B cell (primary cell): ENCODE measurements around the gene ASGR2. TPM values are rescaled to one million over a fixed set of nuclear protein-coding genes. Genes with fewer than 3 reads are reported as not detected.

Source experiments
- ATAC-seq: fragments of 200-7000 bp; cut with Tn5 transposase; one replicate; pipeline ENCODE4 v1.10.0; 2021; ENCODE audit warnings: low read depth, mild to moderate bottlenecking, moderate number of reproducible peaks, moderate library complexity
- CTCF ChIA-PET: fragments of 350-600 bp; sonication (Branson Sonifier 250); formaldehyde crosslinking; loops from one replicate; lab custom pipeline; 2021; ENCODE audit warnings: antibody characterized with exemption, inconsistent platforms; lab: Charles Lee
- POLR2A ChIA-PET: fragments of 350-600 bp; sonication (Branson Sonifier 250); formaldehyde crosslinking; loops from one replicate; lab custom pipeline; 2021; ENCODE audit warnings: antibody characterized with exemption; lab: Charles Lee
- DNase-seq: peaks from one replicate; pipeline ENCODE4 v3.0.0; 2013
- H2AFZ ChIP-seq: 2 replicates; pipeline ENCODE4 v1.6.1; 2012; ENCODE audit warnings: mild to moderate bottlenecking, low read depth, low read length; ENCODE audit not compliant: insufficient read depth, poor library complexity, severe bottlenecking
- H3K27ac ChIP-seq, 2 donors: 1 replicate in 1 of 2; 2 replicates in 1 of 2; pipeline ENCODE4 v1.5.1; 2012 to 2013; ENCODE audit warnings: low read length in 2 of 2, mild to moderate bottlenecking in 2 of 2, moderate library complexity in 1 of 2
- H3K27me3 ChIP-seq, 4 experiments: fragments of 200-600 bp in 1 of 4; sonication (generic) in 1 of 4; replicated peaks in 1 of 4; 1 replicate in 2 of 4; 2 replicates in 2 of 4; pipeline versions ENCODE4 v1.6.1 to v1.7.0; 2013 to 2016; ENCODE audit warnings: low read length in 3 of 4, mild to moderate bottlenecking in 2 of 4, mixed read lengths in 1 of 4, moderate library complexity in 1 of 4; ENCODE audit not compliant: insufficient read depth in 4 of 4, control insufficient read depth in 3 of 4; ENCODE audit errors: control extremely low read depth in 1 of 4
- H3K36me3 ChIP-seq, 2 experiments: replicated peaks in 1 of 2; 1 replicate in 1 of 2; 2 replicates in 1 of 2; pipeline versions ENCODE4 v1.6.1 to v1.7.1; 2013; ENCODE audit warnings: low read length in 1 of 2; ENCODE audit not compliant: insufficient read depth in 2 of 2, control insufficient read depth in 1 of 2; ENCODE audit errors: control extremely low read depth in 1 of 2, extremely low read depth in 1 of 2
- H3K4me1 ChIP-seq, 2 donors: fragments of 200-600 bp in 1 of 2; sonication (generic) in 1 of 2; 1 replicate in 1 of 2; 2 replicates in 1 of 2; pipeline versions ENCODE4 v1.5.1 to v1.6.1; 2013 to 2017; ENCODE audit warnings: low read length in 2 of 2; ENCODE audit not compliant: control insufficient read depth in 2 of 2, insufficient read depth in 2 of 2
- H3K4me2 ChIP-seq: replicated peaks from 2 replicates; pipeline ENCODE3; 2012; ENCODE audit warnings: mild to moderate bottlenecking, low read depth, low read length; ENCODE audit not compliant: poor library complexity, severe bottlenecking
- H3K4me3 ChIP-seq, 5 experiments: fragments of 200-600 bp in 1 of 5; sonication (generic) in 1 of 5; 1 replicate in 3 of 5; 2 replicates in 2 of 5; pipeline versions ENCODE4 v1.5.1 to v1.7.0; 2011 to 2016; ENCODE audit warnings: low read length in 4 of 5, mild to moderate bottlenecking in 4 of 5, low read depth in 2 of 5, control low read depth in 1 of 5, moderate library complexity in 1 of 5; ENCODE audit not compliant: insufficient read depth in 1 of 5; ENCODE audit errors: control extremely low read depth in 1 of 5, extremely low read depth in 1 of 5
- H3K79me2 ChIP-seq: fragments of 200-600 bp; sonication (generic); one replicate; pipeline ENCODE4 v1.6.0; 2016; ENCODE audit warnings: low read length; ENCODE audit not compliant: control insufficient read depth, insufficient read depth
- H3K9ac ChIP-seq: fragments of 200-600 bp; sonication (generic); 2 replicates; pipeline ENCODE4 v1.6.1; 2017; ENCODE audit warnings: mild to moderate bottlenecking, low read length, moderate library complexity
- H3K9me3 ChIP-seq, 3 donors: one replicate each; pipeline versions ENCODE4 v1.6.1 to v1.7.1; 2013; ENCODE audit warnings: low read length in 2 of 3; ENCODE audit not compliant: control insufficient read depth in 2 of 3, insufficient read depth in 1 of 3; ENCODE audit errors: control extremely low read depth in 1 of 3
- H4K20me1 ChIP-seq: 2 replicates; pipeline ENCODE4 v1.6.0; 2012; ENCODE audit warnings: mild to moderate bottlenecking, low read length; ENCODE audit not compliant: insufficient read depth, control insufficient read depth, poor library complexity, severe bottlenecking
- H3K27ac Mint-ChIP-seq: one replicate; pipeline ENCODE4 v1.8.0; 2021; ENCODE audit warnings: mixed read lengths
- H3K27me3 Mint-ChIP-seq: one replicate; pipeline ENCODE4 v1.8.0; 2021; ENCODE audit warnings: mixed read lengths
- H3K4me1 Mint-ChIP-seq: one replicate; pipeline ENCODE4 v1.8.0; 2021; ENCODE audit warnings: mixed read lengths
- H3K4me3 Mint-ChIP-seq: one replicate; pipeline ENCODE4 v1.8.0; 2021; ENCODE audit warnings: mixed read lengths
- H3K9me3 Mint-ChIP-seq: one replicate; pipeline ENCODE4 v1.8.0; 2022; ENCODE audit warnings: mixed read lengths; ENCODE audit not compliant: insufficient read depth
- CTCF ChIP-seq: fragments of 200-600 bp; IDR thresholded peaks from one replicate; pipeline ENCODE4 v1.8.0; 2022; ENCODE audit warnings: antibody characterized with exemption, mild to moderate bottlenecking
- EZH2 ChIP-seq: IDR thresholded peaks from 2 replicates; pipeline ENCODE4 v1.6.1; 2012; ENCODE audit warnings: borderline replicate concordance, low read depth, mild to moderate bottlenecking, moderate library complexity, low read length; ENCODE audit not compliant: insufficient read depth, poor library complexity, severe bottlenecking
- WGBS: methylation state at CpG from one replicate; pipeline ENCODE4 v1.1.5; 2013; ENCODE audit warnings: missing lambda C conversion rate; ENCODE audit not compliant: insufficient coverage; 5-methylcytosine and 5-hydroxymethylcytosine counted together
- intact Hi-C: fragments of 100-400 bp; cut with micrococcal nuclease; formaldehyde crosslinking; loops from one replicate; pipeline ENCODE4 v1.10.0; 2022
- polyA plus RNA-seq: library from polyadenylated mRNA; depleted of rRNA; stranded (reverse); fragments of >200 nt; gene quantifications from 2 replicates; pipeline ENCODE4 v1.2.3, GENCODE V29; 2012
- total RNA-seq, 2 donors: library from RNA; stranded (reverse); fragments of 120-200 nt in 1 of 2; gene quantifications; 1 replicate in 1 of 2; 2 replicates in 1 of 2; pipeline versions ENCODE4 v1.2.3 to v1.2.4, GENCODE V29; 2013 to 2022

Gene ASGR2
- total and polyA plus RNA-seq, 2 donors (not counting 1 experiment from before 2014, with no cell fraction given), result 1.00 TPM; not detected in 1

GRCh38 chr17:7147772-7148171 is 33.1 kb upstream of the ASGR2 start:
- H3K9ac ChIP-seq, result no peak overlapping the region
- peaks cover 14% of the 10 kb centered on the region for H3K27me3 Mint-ChIP-seq
- no peaks in the 10 kb centered on the region for H3K4me1 Mint-ChIP-seq
- 76% methylated on average over 2 of the region's 3 CpGs for WGBS
- H3K27ac ChIP-seq, result no peak overlapping the region
- no peaks in the 10 kb centered on the region for H3K27me3 ChIP-seq
- ChIA-PET CTCF (interaction anchor here (0.5 to 1.2 kb wide), 4 partner anchors 8 to 143 kb away, joined by 3 to 4 read pairs (median 3); no protein-coding TSS in a partner anchor), POLR2A (no interaction called here)
- H3K9me3 Mint-ChIP-seq, result no peaks in the 10 kb centered on the region
- no peaks in the 10 kb centered on the region for H3K4me1 ChIP-seq
- H3K36me3 ChIP-seq, result no peaks in the 10 kb centered on the region
- no peak overlapping the region for H2AFZ ChIP-seq
- H3K27ac Mint-ChIP-seq, result no peak overlapping the region
- no peaks in the 10 kb centered on the region for H3K79me2 ChIP-seq
- ATAC-seq, result no peak
- H3K4me2 ChIP-seq, result no peak overlapping the region
- no peak overlapping the region for H3K4me3 Mint-ChIP-seq
- no peak for DNase-seq
- intact Hi-C loops, result no loop called here
- H3K4me3 ChIP-seq, result no peak overlapping the region
- no peaks in the 10 kb centered on the region for H3K9me3 ChIP-seq
- no peak for TF ChIP-seq EZH2
- no peak for TF ChIP-seq CTCF
- no peaks in the 10 kb centered on the region for H4K20me1 ChIP-seq

GRCh38 chr17:7146115-7146514 is 31.5 kb upstream of the ASGR2 start:
- Mint-ChIP-seq H3K27ac (no peak overlapping the region), H3K4me1 (no peaks in the 10 kb centered on the region), H3K27me3 (peaks cover 17% of the 10 kb centered on the region), H3K4me3 (no peak overlapping the region), H3K9me3 (no peaks in the 10 kb centered on the region)
- Histone ChIP-seq H3K27me3 (no peaks in the 10 kb centered on the region), H3K79me2 (no peaks in the 10 kb centered on the region), H3K27ac (no peak overlapping the region), H3K9ac (no peak overlapping the region), H3K36me3 (no peaks in the 10 kb centered on the region), H3K9me3 (no peaks in the 10 kb centered on the region), H4K20me1 (no peaks in the 10 kb centered on the region), H3K4me2 (no peak overlapping the region), H3K4me3 (no peak overlapping the region), H2AFZ (no peak overlapping the region), H3K4me1 (no peaks in the 10 kb centered on the region)
- ChIA-PET CTCF (interaction anchor here (2.2 kb wide), 1 partner anchor 10 kb away, joined by 6 read pairs; no protein-coding TSS in a partner anchor), POLR2A (no interaction called here)
- no peak for TF ChIP-seq CTCF
- no peak for TF ChIP-seq EZH2
- intact Hi-C loops, result no loop called here
- 91% methylated on average over 4 of the region's 6 CpGs for WGBS
- no peak for DNase-seq
- no peak for ATAC-seq
